ENCODE data around the gene NTN5.
"Not testable (repeated sequence)": the region's sequence is repeated elsewhere in the genome, so short reads cannot be mapped to it uniquely, and the experiment has no call there.

NTN5 gene

DNA sequence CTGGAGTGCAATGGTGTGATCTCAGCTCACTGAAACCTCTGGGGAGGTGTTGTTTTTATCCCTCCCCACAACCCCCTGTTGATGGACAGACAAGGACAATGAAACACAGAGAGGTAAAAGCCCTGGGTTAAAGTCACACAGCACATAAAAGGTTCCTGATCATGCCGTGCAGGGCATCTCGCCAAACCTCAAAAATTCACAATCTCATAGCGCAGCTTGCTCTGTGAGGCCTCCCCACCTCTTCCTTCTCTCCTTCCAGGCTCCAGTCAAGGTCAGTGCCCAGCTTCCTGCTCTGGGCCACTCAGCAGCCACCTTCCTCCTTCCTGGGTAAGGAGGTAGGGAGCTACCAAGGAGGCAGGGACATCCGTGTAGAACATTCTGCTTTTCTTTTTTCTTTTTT is 25.2 kb upstream of the NTN5 start:
- no peak for DNase-seq (ENCODE audit: low read depth in 2 of 3, low spot score in 1 of 3)

DNA sequence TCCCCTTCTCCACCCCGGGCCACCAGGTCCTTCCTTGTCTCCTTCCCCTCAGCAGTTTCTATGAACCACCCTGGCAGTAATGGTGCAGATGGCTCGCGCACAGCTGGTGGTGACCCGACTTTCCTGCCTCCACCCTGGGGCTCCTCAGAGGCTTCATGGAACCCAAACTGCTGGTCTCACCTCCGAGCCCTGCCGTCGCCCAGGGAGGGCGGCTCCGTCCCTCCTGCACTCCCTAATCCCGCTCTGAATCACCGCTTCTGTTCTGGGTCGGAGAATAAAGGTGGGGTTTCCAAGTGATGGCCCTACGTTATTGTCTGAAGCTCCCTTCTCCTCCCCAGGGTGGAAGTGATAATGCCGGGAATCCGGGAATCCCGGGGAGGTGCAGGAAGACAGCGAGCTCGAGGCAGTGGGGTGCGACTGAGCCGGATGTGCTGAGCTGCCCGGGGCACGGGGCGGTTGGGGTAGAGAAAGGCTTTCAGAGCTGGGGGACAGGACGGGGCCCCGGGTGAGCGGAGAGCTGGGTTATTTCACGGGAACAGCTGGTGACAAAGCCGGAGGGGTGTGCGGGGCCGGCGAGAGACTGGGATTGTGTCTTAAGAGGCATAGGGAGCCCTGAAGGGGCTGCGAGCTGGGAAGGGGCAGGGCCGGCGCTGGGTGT is 23.7 kb upstream of the NTN5 start:
- no peak for DNase-seq (ENCODE audit: low read depth in 2 of 3, low spot score in 1 of 3)

DNA sequence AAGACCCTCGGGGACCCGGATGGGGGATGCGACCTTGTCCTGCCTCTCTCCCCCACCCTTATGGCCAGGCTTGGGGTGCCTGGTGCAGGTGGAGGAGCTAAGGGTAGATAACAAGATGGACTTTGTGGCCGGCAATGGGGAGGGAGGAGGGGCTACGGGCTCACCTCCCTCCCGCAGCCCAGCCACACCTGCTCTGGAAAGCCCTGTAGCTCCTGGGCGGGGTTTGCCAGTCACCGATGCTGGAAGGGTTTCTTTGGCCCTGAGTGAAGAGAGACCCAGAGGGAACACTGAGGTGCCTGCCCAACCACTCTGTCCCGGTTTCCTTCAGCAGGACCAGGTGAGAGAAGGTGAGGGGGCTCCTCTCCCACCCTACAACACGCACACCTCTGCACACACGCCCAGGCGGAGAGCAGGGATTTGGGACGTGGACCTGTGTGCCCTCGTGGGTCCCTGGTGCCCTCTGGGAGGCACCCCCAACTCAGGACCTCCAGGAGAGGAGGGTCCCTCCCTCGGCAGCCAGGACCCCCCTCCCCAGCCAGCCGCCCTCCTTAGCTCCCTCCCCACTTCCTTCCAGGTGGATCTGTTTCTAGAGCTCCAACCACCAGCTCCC is 23.0 kb upstream of the NTN5 start, which contains the start of gene FUT2:
TSS of gene FUT2 (plus strand) at position 229 of the 610 bp plus-strand sequence. CDS start 6,986 bp downstream, outside the sequence.
- no peak for DNase-seq (ENCODE audit: low read depth in 2 of 3, low spot score in 1 of 3)

DNA sequence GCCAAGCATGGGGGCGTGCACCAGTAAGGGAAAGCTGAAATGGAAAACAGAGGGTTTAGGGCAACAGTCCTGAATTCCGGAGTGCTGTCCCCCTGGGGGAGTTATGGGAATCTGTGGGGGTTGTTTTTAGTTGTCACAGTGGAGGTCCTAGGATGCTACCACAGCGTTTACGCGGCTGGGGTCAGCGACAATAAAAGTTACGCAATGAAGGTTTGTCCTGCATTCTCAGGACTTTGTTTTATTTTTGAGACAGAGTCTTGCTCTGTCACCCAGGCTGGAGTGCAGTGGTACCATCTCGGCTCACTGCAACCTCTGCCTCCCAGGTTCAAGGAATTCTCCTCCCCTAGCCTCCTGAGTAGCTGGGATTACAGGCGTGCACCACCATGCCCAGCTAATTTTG is 20.8 kb upstream of the NTN5 start:
- not testable (repeated sequence) for DNase-seq (ENCODE audit: low read depth in 2 of 3, low spot score in 1 of 3)

DNA sequence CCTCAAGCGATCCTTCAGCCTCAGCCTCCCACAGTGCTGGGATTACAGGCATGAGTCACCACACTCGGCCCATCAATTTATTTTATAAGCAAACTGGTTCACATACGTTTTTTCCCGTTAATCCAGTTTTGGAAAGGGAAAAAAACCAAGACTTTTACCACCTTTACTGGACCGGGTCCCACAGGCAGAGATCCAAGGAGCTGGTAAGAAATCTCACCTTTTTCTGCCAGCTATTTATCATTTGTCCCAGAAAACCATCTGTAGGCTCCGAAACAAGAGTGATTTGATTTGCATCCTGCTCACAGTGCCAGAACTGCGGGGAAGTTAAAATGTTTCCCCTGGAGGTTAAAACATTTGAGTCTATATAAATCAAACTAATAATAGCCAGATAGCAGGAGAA is 16.6 kb upstream of the NTN5 start:
- no peak for DNase-seq (ENCODE audit: low read depth in 2 of 3, low spot score in 1 of 3)

DNA sequence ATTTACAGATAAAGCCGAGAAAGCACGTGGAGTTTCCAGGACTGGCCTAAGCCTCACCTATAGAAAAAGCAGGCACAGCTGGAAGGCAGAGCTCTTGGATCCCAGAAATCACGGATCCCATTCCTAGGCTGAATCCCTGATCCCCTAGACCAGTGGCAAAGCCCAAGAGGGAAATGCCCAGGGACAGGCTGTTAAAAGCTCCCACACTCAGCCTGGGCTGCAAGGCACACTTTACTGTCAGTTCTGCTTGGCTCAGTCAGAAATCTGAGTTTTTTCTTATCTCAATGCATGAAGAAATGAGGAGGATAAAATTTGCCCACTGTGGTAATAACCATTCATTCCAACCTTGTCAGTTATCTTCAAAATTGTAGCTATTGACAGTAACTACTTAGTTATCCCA is 15.0 kb upstream of the NTN5 start:
- DNase-seq (ENCODE audit: low read depth in 2 of 3, low spot score in 1 of 3) = no peak

DNA sequence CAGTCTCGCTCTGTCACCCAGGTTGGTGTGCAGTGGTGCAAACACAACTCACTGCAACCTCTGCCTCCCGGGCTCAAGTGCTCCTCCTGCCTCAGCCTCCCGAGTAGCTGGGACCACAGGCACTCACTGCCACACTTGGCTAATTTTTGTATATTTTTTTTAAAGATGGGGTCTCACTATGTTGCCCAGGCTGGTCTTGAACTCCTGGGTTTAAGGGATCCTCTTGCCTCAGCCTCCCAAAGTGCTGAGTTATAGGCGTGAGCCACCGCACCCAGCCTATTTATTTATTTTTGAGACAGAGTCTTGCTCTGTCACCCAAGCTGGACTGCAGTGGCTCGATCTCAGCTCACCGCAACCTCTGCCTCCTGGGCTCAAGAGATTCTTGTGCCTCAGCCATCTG is 13.8 kb upstream of the NTN5 start:
- DNase-seq (ENCODE audit: low read depth in 2 of 3, low spot score in 1 of 3) = not testable (repeated sequence)

DNA sequence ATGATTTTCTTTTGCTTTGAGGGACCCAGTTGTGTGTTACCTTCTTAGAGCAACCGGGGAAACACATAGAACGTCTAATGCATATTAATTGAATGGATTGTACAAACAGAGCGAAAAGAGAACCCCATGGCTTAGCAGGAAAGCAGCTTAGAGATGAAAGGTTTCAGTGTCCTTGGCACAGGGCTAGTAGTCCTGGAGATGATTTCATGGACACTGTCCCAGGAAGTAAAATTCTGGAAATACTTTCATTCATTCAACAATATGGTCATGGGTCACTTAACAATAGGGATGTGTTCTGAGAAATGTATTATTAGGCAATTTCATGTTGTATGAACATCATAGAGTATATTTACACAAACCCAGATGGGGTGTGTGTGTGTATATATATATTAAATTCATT is 13.3 kb upstream of the NTN5 start:
- DNase-seq (ENCODE audit: low read depth in 2 of 3, low spot score in 1 of 3) = no peak

DNA sequence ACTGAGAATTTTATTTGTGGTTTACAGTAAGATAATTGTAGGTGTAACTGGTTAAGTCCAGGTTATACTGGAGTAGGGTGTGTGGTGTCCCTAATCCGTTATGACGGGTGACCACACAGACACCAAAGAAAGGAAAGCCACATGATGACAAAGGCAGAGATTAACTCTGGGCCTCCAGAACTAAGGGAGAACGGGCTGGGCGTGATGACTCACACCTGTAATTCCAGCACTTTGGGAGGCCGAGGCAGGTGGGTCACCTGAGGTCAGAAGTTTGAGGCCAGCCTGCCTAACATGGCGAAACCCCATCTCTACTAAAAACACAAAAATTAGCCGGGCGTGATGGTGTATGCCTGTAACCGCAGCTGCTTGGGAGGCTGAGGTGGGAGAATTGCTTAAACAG is 12.8 kb upstream of the NTN5 start:
- no peak for DNase-seq (ENCODE audit: low read depth in 2 of 3, low spot score in 1 of 3)

DNA sequence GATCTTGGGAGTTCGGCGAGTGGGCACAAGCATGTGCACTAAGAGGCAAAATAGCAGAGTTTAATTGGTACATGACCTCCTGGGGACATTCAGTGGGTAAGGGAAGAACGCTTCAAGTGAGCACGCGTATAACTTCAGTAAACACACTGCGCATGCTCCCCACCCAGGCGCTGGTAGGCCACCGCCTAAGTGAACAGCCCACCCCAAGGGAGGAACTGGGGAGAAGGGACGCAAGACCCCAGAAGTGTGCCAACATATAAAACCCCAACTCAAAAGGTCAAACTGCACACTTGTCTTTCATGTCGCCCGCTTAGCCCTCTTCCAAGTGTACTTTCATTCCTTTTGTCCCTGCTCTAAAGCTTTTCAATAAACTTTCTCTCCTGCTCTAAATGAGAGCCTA is 10.5 kb upstream of the NTN5 start:
- peak in 1 of 3 donors; percentile 20 for DNase-seq (ENCODE audit: low read depth in 2 of 3, low spot score in 1 of 3)

DNA sequence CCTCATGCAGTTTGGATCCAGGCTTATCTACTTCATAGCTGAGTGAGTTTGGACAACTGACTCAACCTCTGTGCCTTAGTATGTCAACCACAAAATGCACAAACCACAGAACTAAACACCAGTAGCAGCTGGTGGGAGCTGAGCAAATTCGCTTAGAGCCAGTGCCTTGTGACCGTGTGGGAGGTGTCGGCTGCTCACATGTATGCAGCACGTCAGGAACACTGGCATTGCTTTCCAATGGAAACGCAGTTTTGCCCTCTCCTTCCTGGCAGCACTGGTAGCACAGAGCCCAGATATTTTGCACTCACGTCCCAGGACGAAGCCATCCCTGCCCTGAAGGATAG is 8.3 kb upstream of the NTN5 start:
- DNase-seq (ENCODE audit: low read depth in 2 of 3, low spot score in 1 of 3) = no peak

DNA sequence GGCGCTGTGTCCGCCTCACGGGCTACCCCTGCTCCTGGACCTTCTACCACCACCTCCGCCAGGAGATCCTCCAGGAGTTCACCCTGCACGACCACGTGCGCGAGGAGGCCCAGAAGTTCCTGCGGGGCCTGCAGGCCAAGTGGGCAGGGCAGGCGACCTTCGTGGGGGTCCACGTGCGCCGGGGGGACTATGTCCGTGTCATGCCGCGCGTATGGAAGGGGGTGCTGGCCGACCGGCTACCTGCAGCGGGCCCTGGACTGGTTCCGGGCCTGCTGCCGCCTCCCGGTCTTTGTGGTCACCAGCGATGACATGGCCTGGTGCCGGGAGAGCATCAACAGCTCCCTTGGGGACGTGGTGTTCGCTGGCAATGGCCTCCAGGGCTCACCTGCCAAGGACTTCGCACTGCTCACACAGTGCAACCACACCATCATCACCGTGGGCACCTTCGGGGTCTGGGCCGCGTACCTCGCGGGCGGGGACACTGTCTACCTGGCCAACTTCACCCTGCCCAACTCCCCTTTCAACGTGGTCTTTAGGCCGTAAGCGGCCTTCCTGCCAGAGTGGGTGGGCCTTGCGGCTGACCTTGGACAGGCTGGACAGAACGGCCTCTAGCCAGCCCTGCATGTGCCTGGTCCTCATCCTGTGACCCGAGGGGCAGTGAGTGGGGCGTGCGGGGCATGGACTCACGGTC is 7.8 kb upstream of the NTN5 start:
- no peak for DNase-seq (ENCODE audit: low read depth in 2 of 3, low spot score in 1 of 3)

DNA sequence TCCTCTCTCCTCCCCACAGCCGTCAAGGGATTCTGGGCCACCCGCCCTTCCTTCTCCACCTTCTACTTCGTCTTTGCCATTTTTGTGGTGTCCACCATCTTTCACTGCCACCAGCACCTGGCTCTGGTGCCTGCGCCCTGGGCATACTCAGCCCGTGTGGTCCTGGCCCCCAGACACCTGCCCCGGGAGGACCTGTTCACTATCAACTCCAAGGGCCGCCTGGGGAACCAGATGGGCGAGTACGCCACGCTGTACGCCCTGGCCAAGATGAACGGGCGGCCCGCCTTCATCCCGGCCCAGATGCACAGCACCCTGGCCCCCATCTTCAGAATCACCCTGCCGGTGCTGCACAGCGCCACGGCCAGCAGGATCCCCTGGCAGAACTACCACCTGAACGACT is 7.2 kb upstream of the NTN5 start:
- not testable (repeated sequence) for DNase-seq (ENCODE audit: low read depth in 2 of 3, low spot score in 1 of 3)

DNA sequence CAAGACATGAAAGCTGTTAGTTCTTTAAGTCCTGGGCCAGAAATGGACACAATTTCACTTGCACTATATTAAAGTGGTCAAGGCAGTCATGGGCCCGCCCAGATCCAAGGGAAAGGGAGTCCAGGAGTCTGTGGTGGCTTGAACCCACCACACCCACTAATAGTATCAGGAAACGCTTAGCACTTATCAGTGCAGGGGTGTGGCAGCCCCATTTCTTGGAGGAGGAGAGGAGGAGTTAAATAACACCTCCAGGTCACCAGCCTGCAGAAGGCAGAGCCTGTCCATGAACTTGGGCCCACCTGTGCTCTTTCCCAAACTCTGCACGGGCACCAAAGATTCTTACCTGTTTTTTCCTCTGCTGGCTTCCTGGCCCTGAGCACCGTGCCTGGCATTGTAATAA is 5.4 kb upstream of the NTN5 start:
- DNase-seq (ENCODE audit: low read depth in 2 of 3, low spot score in 1 of 3) = no peak

DNA sequence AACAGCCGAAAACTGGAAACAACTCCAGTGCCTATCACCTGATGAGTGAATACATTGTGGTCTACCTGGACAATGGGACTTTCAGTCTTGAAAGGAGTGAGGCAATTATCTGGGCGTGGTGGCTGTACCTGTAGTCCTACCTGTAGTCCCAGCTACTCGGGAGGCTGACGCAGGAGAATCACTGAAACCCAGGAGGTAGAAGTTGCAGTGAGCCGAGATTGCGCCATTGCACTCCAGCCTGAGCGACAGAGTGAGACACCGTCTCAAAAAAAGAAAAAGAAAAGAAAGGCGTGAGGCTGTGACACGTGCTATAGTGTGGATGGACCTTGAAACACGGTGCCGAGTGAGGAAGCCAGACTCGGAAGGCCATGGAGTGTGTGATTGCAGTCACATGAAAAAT is 4.1 kb upstream of the NTN5 start:
- no peak for DNase-seq (ENCODE audit: low read depth in 2 of 3, low spot score in 1 of 3)

DNA sequence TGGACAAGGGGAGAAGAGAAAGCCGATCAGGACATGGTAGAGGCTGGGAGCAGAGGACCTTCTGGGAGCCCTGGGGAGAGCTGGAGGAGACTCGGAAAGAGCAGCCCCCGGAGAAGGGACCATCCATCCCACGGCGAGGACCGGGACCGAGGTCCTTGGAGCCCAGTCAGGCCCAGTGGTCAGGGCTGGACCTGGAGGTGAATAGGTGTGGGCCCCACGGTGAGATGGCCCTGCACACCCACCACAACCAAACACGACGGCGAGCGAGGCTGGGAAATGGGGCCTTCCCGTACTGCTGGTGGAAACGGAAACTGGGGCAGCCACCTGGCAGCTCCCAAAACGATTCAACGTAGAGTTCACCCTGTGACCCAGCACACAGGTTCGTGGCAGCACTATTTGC is 3.7 kb upstream of the NTN5 start:
- no peak for DNase-seq (ENCODE audit: low read depth in 2 of 3, low spot score in 1 of 3)

DNA sequence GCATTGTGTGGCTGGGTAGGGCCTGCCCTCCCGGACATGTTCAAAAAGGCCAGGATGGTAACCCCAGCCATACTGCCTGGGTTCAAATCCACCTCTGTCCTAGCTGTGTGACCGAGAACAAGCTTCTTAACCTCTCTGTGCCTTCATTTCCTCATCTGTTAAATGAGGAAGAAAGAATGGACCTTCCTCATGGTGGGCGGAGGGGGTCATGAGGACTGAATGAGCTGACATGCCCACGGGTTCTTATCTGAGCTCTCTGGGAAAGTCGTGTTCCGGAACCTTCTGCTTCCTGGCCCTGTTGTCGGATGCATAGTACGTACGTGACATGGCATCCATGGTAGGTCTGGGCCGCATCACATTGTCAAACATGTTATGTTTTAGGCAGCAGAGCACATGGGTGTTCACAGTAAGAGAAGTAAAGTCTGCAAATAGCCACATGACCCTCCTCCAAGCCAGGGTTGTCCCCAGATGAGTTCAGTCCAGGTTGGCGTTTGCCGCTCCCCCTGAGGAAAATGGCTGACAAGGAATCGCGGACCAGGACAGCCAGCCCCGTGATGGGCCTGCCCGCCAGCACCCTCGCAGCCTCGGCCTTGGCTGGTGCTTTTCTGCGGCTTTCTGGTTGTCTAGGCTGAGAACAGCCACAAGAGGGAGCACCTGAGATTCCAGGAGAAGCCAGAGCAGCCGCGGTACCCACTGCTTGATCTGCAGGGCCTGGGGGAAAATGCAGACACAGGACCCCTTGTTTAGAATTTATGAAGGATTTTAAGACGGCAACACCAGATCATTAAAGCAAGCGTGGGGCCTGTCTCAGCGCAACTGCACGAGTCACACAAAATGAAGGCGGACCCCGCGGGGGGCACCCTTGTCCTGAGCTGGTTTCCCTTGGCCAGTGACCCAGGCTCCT is 2.4 kb upstream of the NTN5 start:
- peak; percentile 63 to 82 (median 69) for DNase-seq (ENCODE audit: low read depth in 2 of 3, low spot score in 1 of 3)

DNA sequence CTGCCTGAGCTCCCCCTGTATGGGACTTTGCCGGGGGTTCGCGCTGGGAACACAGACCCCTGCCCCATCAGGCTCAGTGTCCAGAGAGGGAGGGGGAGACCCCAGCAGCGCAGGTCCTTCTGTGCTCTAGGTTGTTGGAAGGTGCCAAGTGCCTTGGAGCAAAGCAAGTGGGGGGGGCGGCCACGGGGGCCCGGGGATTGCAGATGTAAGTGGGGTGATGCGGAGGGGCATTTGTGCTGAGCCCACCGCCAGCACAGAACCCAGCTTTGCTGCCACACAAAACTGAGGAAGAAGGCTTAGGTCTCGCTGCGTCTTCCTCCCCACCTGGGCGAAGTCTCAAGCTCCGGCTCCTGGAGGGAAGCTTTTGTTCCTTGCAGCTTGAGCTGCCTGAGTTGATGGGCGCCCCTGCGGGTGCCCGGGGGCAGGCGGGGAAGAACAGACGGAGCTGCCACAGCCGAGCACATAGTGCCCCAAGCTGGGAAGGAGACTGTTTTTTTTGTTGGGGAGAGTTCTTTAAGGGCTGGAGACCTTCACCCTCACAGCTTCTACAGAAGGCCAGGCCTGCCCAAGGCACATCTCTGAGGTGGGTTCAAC is 1.5 kb upstream of the NTN5 start:
- no peak for DNase-seq (ENCODE audit: low read depth in 2 of 3, low spot score in 1 of 3)

DNA sequence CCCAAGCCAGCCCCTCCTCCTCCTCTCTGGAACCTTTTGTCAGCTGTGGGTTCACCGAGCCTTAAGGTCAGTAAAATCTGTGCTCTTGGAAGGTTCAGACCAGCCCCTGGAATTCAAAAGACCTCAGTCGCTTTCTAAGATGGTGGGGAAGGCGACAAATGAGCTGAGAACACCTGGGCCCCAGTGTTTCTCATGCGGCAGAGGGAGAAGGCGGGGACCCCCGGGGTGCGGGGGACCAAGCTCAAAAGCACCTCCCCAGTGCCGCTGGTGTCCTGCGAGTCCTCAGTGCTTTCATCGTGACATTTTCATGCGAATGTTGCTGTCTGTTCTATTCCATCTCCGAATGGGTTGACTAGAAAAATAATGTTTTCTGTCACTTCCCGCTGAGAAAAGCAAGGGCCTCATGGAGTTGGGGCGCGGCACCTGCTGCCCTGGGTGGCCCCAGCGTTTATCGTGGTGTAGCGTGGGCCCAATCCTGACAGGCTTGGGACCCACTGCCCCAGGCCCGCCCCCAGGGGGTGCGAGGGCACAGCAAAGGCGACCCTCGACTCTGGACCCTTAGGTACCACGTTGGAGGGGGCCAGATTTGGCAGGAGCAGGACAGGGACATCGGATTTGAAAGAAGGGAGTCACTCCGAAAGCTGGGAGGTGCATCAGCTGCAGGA is 751 bp upstream of the NTN5 start:
- no peak for DNase-seq (ENCODE audit: low read depth in 2 of 3, low spot score in 1 of 3)

DNA sequence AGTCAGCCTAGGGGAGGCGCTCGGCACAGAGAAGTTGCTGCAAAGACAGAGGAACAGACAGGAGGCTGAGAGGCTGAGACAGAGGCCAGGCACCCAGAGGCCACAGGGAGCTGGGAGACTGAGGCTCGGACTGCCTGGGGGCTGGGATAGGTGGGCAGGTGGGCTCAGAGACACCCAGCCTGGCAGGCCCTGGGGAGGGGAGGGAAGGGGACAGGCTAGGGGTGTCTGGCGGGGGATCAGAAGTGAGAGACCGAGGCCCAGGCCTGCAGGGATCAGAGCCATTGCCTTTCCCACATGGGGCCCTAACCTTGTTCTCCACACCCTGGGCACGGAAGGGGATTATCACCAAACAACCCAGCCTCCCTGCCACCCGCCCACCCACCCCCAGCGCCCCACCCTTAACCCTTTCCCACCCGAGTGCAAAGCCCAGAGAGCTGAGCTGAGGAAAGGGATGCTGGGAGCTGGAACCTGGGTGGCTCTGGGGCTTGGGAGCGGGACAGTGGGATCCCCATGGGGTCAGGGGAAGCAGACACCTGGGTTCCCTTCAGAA is 1.3 kb downstream of the NTN5 start:
- DNase-seq (ENCODE audit: low read depth in 2 of 3, low spot score in 1 of 3) = no peak
